Measurements from ENCODE around the gene RTP5. TPM values are rescaled to one million over a fixed set of nuclear protein-coding genes. Genes with fewer than 3 reads are reported as not detected.
"Not testable (repeated sequence)": the region's sequence is repeated elsewhere in the genome, so short reads cannot be mapped to it uniquely, and the experiment has no call there.

Gene RTP5
- total RNA-seq, 2 donors from 2014 or later, result not detected

- WGBS, 2 donors, result 98 to 100% methylated on average over 7 to 13 of the region's 13 CpGs
- no peaks in the 10 kb centered on the region for H3K27me3 ChIP-seq
- no peak for ATAC-seq
- intact Hi-C loops (cut with DNase I), result no loop called here
- no peaks in the 10 kb centered on the region for H3K9me3 ChIP-seq
- H3K27ac ChIP-seq, result no peak overlapping the region
- H3K4me3 ChIP-seq, result no peak overlapping the region
- TF ChIP-seq POLR2A (IDR thresholded peaks at IDR 0.05), result no peak
- TF ChIP-seq, protein P1, sequence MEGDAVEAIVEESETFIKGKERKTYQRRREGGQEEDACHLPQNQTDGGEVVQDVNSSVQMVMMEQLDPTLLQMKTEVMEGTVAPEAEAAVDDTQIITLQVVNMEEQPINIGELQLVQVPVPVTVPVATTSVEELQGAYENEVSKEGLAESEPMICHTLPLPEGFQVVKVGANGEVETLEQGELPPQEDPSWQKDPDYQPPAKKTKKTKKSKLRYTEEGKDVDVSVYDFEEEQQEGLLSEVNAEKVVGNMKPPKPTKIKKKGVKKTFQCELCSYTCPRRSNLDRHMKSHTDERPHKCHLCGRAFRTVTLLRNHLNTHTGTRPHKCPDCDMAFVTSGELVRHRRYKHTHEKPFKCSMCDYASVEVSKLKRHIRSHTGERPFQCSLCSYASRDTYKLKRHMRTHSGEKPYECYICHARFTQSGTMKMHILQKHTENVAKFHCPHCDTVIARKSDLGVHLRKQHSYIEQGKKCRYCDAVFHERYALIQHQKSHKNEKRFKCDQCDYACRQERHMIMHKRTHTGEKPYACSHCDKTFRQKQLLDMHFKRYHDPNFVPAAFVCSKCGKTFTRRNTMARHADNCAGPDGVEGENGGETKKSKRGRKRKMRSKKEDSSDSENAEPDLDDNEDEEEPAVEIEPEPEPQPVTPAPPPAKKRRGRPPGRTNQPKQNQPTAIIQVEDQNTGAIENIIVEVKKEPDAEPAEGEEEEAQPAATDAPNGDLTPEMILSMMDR (IDR thresholded peaks at IDR 0.05), result no peak
- H3K36me3 ChIP-seq (replicated peaks in 1 of 2; ENCODE audit: insufficient read depth in 1 of 2, low read depth in 2 of 2), result no peaks in the 10 kb centered on the region
- peaks cover 29% of the 10 kb centered on the region for H3K4me1 ChIP-seq
- DNase-seq, result no peak
Measured at GRCh38 chr2:241914542-241914941, 45.0 kb downstream of the RTP5 start.

GRCh38 chr2:241921631-241922030, 52.1 kb downstream of the RTP5 start:
- H3K9me3 ChIP-seq; H3K27me3 ChIP-seq; DNase-seq; ATAC-seq; intact Hi-C loops (cut with DNase I); H3K4me3 ChIP-seq; H3K4me1 ChIP-seq; H3K36me3 ChIP-seq (replicated peaks in 1 of 2; ENCODE audit: insufficient read depth in 1 of 2, low read depth in 2 of 2); H3K27ac ChIP-seq: not testable (repeated sequence)
- 90% methylated on average over 8 of the region's 9 CpGs; no CpG with 5 or more reads in 1 of the 2 donors for WGBS, 2 donors

DNA sequence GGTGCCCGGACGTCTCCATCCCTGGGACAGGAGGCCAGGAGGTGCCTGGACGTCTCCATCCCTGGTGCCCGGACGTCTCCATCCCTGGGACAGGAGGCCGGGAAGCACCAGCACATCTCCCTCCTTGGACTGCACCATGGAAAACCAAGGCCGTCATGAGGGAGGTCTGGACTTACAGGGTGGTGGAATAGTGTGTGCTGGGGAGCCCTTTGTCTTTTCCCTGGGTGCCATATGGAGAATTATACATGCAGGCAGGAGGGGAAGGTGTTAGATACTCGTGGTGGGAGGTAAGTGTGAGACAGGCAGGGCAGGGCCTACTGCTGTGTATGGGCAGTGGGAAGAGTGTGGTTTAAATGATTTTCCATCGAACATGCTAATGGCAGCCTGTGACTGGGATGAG, 52.9 kb downstream of the RTP5 start:
- Histone ChIP-seq H3K36me3 (replicated peaks in 1 of 2; ENCODE audit: insufficient read depth in 1 of 2, low read depth in 2 of 2) (no peaks in the 10 kb centered on the region), H3K27ac (no peak overlapping the region), H3K27me3 (no peaks in the 10 kb centered on the region), H3K4me3 (no peak overlapping the region), H3K4me1 (peaks cover 16% of the 10 kb centered on the region), H3K9me3 (no peaks in the 10 kb centered on the region)
- WGBS, 2 donors, result 81 to 87% methylated on average over 3 to 6 of the region's 9 CpGs
- no peak for DNase-seq
- TF ChIP-seq, protein P1 (IDR thresholded peaks at IDR 0.05), result no peak
- no peak for TF ChIP-seq POLR2A (IDR thresholded peaks at IDR 0.05)
- intact Hi-C loops (cut with DNase I), result no loop called here
- ATAC-seq, result no peak

GRCh38 chr2:241922816-241923601, 53.5 kb downstream of the RTP5 start:
- H3K27me3 ChIP-seq; DNase-seq; H3K4me3 ChIP-seq; intact Hi-C loops (cut with DNase I); H3K36me3 ChIP-seq (replicated peaks in 1 of 2; ENCODE audit: insufficient read depth in 1 of 2, low read depth in 2 of 2); H3K9me3 ChIP-seq; H3K27ac ChIP-seq; ATAC-seq: not testable (repeated sequence)
- H3K4me1 ChIP-seq, result peaks cover 22% of the 10 kb centered on the region
- 74 to 77% methylated on average over 3 to 9 of the region's 13 CpGs for WGBS, 2 donors

Other genes starting within 250 kb of the RTP5 start
- gene THAP4, start 232.6 kb upstream of the RTP5 start, total RNA-seq, result 10 to 100 TPM; 44.4 to 59.0 TPM
- 10 to 100 TPM; 27.5 to 54.4 TPM for gene ATG4B, start 232.0 kb upstream of the RTP5 start, total RNA-seq
- gene DTYMK, start 182.9 kb upstream of the RTP5 start, total RNA-seq, result 10 to 100 TPM in 1 of 2 donors, 1 to 10 TPM in 1; 5.7 to 12.5 TPM
- 10 to 100 TPM; 28.5 to 89.0 TPM for gene ING5, start 167.7 kb upstream of the RTP5 start, total RNA-seq
- gene D2HGDH, start 135.1 kb upstream of the RTP5 start, total RNA-seq, result 10 to 100 TPM; 27.0 to 42.5 TPM
- not detected for gene GAL3ST2, start 92.9 kb upstream of the RTP5 start, total RNA-seq
- gene NEU4, start 60.5 kb upstream of the RTP5 start, total RNA-seq, result not detected
- gene PDCD1, start 10.8 kb upstream of the RTP5 start, total RNA-seq, result 1 to 10 TPM in 1 of 2 donors, under 1 TPM in 1; 0.99 to 1.3 TPM

Measured in body of pancreas (tissue), 4 donors.